HEK293 (cell line): Measurements from ENCODE around the gene PRSS53.
A peak's percentile ranks its signal among the peaks of the same experiment; 100 is the strongest.

Experiments
- AEBP2 ChIP-seq: fragments of 450-650 bp; formaldehyde crosslinking; IDR thresholded peaks from 2 replicates; pipeline ENCODE4 v1.5.1; 2016; ENCODE audit warnings: missing biosample characterization, missing genetic modification characterization, borderline replicate concordance
- GLIS2 ChIP-seq: fragments of 450-650 bp; formaldehyde crosslinking; IDR thresholded peaks from 2 replicates; pipeline ENCODE4 v1.5.1; 2016; ENCODE audit warnings: missing biosample characterization, missing genetic modification characterization
- HIC1 ChIP-seq: fragments of 450-650 bp; formaldehyde crosslinking; IDR thresholded peaks from 2 replicates; pipeline ENCODE4 v1.5.1; 2016; ENCODE audit warnings: missing biosample characterization, missing genetic modification characterization
- KLF10 ChIP-seq: fragments of 450-650 bp; IDR thresholded peaks from 2 replicates; pipeline ENCODE4 v1.5.1; 2018; ENCODE audit warnings: missing biosample characterization, mild to moderate bottlenecking, missing genetic modification characterization
- MYNN ChIP-seq: fragments of 450-650 bp; formaldehyde crosslinking; IDR thresholded peaks from 2 replicates; pipeline ENCODE4 v1.5.1; 2016; ENCODE audit warnings: missing biosample characterization, missing genetic modification characterization, borderline replicate concordance
- SCRT1 ChIP-seq: fragments of 450-650 bp; formaldehyde crosslinking; IDR thresholded peaks from 2 replicates; pipeline ENCODE4 v1.5.1; 2016; ENCODE audit warnings: missing biosample characterization, missing genetic modification characterization, borderline replicate concordance
- ZEB2 ChIP-seq: fragments of 450-650 bp; formaldehyde crosslinking; IDR thresholded peaks from 2 replicates; pipeline ENCODE4 v1.5.1; 2016; ENCODE audit warnings: missing biosample characterization, missing genetic modification characterization
- ZNF114 ChIP-seq: fragments of 450-650 bp; formaldehyde crosslinking; IDR thresholded peaks from 2 replicates; pipeline ENCODE4 v1.5.0; 2017; ENCODE audit warnings: missing biosample characterization, missing genetic modification characterization
- ZNF175 ChIP-seq: fragments of 450-650 bp; formaldehyde crosslinking; IDR thresholded peaks from 2 replicates; pipeline ENCODE4 v1.5.1; 2016; ENCODE audit warnings: missing biosample characterization, missing genetic modification characterization
- ZNF19 ChIP-seq: fragments of 450-650 bp; formaldehyde crosslinking; IDR thresholded peaks from 2 replicates; pipeline ENCODE4; 2016; ENCODE audit warnings: missing biosample characterization, missing genetic modification characterization, low read depth
- ZNF324 ChIP-seq: fragments of 450-650 bp; formaldehyde crosslinking; IDR thresholded peaks from 2 replicates; pipeline ENCODE4 v1.5.1; 2016; ENCODE audit warnings: missing biosample characterization, missing genetic modification characterization
- ZNF366 ChIP-seq: fragments of 450-650 bp; formaldehyde crosslinking; conservative IDR thresholded peaks from 2 replicates; pipeline ENCODE4 v1.5.1; 2016; ENCODE audit warnings: missing biosample characterization, missing genetic modification characterization
- ZNF398 ChIP-seq: fragments of 450-650 bp; formaldehyde crosslinking; IDR thresholded peaks from 2 replicates; pipeline ENCODE4 v1.5.1; 2017; ENCODE audit warnings: missing biosample characterization, missing genetic modification characterization
- ZNF426 ChIP-seq: fragments of 450-650 bp; formaldehyde crosslinking; IDR thresholded peaks from 2 replicates; pipeline ENCODE4 v1.5.1; 2017; ENCODE audit warnings: missing biosample characterization, missing genetic modification characterization, mild to moderate bottlenecking, inconsistent platforms, moderate library complexity
- ZNF473 ChIP-seq: fragments of 450-650 bp; formaldehyde crosslinking; IDR thresholded peaks from 2 replicates; pipeline ENCODE4 v1.5.1; 2017; ENCODE audit warnings: missing biosample characterization, missing genetic modification characterization
- ZNF560 ChIP-seq: fragments of 450-650 bp; formaldehyde crosslinking; IDR thresholded peaks from 2 replicates; pipeline ENCODE4 v1.5.1; 2017; ENCODE audit warnings: missing biosample characterization, missing genetic modification characterization, borderline replicate concordance
- ZNF596 ChIP-seq: fragments of 450-650 bp; IDR thresholded peaks from 2 replicates; pipeline ENCODE4 v1.5.0; 2018; ENCODE audit warnings: missing biosample characterization, mild to moderate bottlenecking, missing genetic modification characterization, moderate library complexity
- ZNF600 ChIP-seq: fragments of 450-650 bp; formaldehyde crosslinking; IDR thresholded peaks from 2 replicates; pipeline ENCODE4 v1.5.1; 2016; ENCODE audit warnings: missing biosample characterization, missing genetic modification characterization
- ZNF670 ChIP-seq: fragments of 450-650 bp; formaldehyde crosslinking; IDR thresholded peaks from 2 replicates; pipeline ENCODE4 v1.5.1; 2016; ENCODE audit warnings: missing biosample characterization, missing genetic modification characterization, low read depth
- ZNF692 ChIP-seq: fragments of 450-650 bp; formaldehyde crosslinking; IDR thresholded peaks from 2 replicates; pipeline ENCODE4 v1.5.1; 2016; ENCODE audit warnings: missing biosample characterization, missing genetic modification characterization
- ZNF747 ChIP-seq: fragments of 450-650 bp; formaldehyde crosslinking; IDR thresholded peaks from 2 replicates; pipeline ENCODE4 v1.5.1; 2016; ENCODE audit warnings: missing biosample characterization, missing genetic modification characterization
- ZNF785 ChIP-seq: fragments of 450-650 bp; formaldehyde crosslinking; IDR thresholded peaks from 2 replicates; pipeline ENCODE4 v1.5.1; 2016; ENCODE audit warnings: missing biosample characterization, missing genetic modification characterization
- ZNF792 ChIP-seq: fragments of 450-650 bp; formaldehyde crosslinking; IDR thresholded peaks from 2 replicates; pipeline ENCODE4 v1.5.1; 2016; ENCODE audit warnings: missing biosample characterization, missing genetic modification characterization
- ZXDB ChIP-seq: fragments of 450-650 bp; formaldehyde crosslinking; IDR thresholded peaks from 2 replicates; pipeline ENCODE4 v1.5.1; 2016; ENCODE audit warnings: missing biosample characterization, missing genetic modification characterization
- TF ChIP-seq, protein P1 (sequence below): fragments of 450-650 bp; formaldehyde crosslinking; IDR thresholded peaks from 2 replicates; pipeline ENCODE4 v1.5.1; 2016; ENCODE audit warnings: missing biosample characterization, missing genetic modification characterization
- TF ChIP-seq, protein P2 (sequence below): fragments of 450-650 bp; formaldehyde crosslinking; IDR thresholded peaks from 2 replicates; pipeline ENCODE4 v1.5.1; 2017; ENCODE audit warnings: missing biosample characterization, missing genetic modification characterization
- TF ChIP-seq, protein P3 (sequence below): fragments of 450-650 bp; formaldehyde crosslinking; IDR thresholded peaks from 2 replicates; pipeline ENCODE4 v1.5.0; 2017; ENCODE audit warnings: missing biosample characterization, missing genetic modification characterization, borderline replicate concordance

Gene PRSS53

DNA sequence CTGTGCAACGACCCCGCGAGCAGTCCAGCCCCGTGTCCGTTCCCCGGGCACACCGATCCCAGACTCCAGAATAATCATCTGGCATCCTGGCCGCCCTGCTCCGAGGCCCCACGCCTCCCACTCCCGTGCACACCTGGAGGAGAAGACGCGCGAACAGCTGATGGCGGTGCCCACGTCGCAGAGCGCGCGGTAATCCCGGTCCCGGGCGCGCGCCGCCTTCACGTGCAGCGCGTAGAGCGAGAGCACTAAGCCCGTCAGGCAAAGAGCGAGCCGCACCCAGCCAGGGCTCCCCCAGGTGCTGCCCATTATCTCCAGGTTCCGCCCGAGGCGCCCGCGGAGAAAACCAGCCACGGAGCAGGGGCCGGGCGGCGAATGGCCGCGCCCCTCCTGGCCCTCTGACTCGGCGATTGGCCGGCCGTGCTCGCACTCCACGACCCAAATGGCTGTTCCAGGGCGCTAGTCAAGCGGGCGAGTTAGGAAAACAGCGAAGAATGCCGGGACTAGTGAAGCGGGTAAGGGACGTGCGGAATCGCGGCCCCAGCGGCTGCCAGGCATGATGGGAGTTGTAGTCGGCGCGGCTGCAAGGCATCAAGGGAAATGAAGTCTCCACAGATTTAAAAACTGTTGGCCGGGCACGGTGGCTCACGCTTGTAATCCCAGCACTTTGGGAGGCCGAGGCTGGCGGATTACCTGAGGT, 5.8 kb upstream of the PRSS53 start, which contains the start of gene VKORC1 (continued):
- TF ChIP-seq ZNF19 (tag by site-specific recombination) (no peak), ZNF747 (no peak), HIC1 (tag by site-specific recombination) (peak; percentile 73), ZNF366 (tag by site-specific recombination) (peak; percentile 38; the same call in 1 of the 2 replicates), ZNF670 (tag by site-specific recombination) (no peak), ZNF175 (tag by site-specific recombination) (no peak), ZEB2 (tag by site-specific recombination) (peak; percentile 96), ZXDB (peak; percentile 97), ZNF324 (tag by site-specific recombination) (peak; percentile 43; the same call in 1 of the 2 replicates), SCRT1 (tag by site-specific recombination) (no peak), AEBP2 (tag by site-specific recombination) (no peak), ZNF792 (tag by site-specific recombination) (no peak), KLF10 (tag by site-specific recombination) (peak; percentile 72), ZNF473 (tag by site-specific recombination) (no peak), MYNN (no peak), ZNF600 (tag by site-specific recombination) (0 out of 2 replicates have a peak, but pooled peaks have one; percentile 53), ZNF692 (tag by site-specific recombination) (no peak), ZNF785 (no peak), ZNF596 (peak; percentile 88), ZNF426 (no peak), ZNF114 (tag by site-specific recombination) (no peak), ZNF560 (no peak), GLIS2 (tag by site-specific recombination) (0 out of 2 replicates have a peak, but pooled peaks have one; percentile 30), ZNF398 (tag by site-specific recombination) (no peak)
- TF ChIP-seq, protein P1, sequence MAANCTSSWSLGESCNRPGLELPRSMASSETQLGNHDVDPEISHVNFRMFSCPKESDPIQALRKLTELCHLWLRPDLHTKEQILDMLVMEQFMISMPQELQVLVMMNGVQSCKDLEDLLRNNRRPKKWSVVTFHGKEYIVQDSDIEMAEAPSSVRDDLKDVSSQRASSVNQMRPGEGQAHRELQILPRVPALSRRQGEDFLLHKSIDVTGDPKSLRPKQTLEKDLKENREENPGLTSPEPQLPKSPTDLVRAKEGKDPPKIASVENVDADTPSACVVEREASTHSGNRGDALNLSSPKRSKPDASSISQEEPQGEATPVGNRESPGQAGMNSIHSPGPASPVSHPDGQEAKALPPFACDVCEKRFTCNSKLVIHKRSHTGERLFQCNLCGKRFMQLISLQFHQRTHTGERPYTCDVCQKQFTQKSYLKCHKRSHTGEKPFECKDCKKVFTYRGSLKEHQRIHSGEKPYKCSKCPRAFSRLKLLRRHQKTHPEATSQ (tag by site-specific recombination) = no peak
- TF ChIP-seq, protein P2, sequence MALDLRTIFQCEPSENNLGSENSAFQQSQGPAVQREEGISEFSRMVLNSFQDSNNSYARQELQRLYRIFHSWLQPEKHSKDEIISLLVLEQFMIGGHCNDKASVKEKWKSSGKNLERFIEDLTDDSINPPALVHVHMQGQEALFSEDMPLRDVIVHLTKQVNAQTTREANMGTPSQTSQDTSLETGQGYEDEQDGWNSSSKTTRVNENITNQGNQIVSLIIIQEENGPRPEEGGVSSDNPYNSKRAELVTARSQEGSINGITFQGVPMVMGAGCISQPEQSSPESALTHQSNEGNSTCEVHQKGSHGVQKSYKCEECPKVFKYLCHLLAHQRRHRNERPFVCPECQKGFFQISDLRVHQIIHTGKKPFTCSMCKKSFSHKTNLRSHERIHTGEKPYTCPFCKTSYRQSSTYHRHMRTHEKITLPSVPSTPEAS (tag by site-specific recombination) = 0 out of 2 replicates have a peak, but pooled peaks have one; percentile 9
- TF ChIP-seq, protein P3, sequence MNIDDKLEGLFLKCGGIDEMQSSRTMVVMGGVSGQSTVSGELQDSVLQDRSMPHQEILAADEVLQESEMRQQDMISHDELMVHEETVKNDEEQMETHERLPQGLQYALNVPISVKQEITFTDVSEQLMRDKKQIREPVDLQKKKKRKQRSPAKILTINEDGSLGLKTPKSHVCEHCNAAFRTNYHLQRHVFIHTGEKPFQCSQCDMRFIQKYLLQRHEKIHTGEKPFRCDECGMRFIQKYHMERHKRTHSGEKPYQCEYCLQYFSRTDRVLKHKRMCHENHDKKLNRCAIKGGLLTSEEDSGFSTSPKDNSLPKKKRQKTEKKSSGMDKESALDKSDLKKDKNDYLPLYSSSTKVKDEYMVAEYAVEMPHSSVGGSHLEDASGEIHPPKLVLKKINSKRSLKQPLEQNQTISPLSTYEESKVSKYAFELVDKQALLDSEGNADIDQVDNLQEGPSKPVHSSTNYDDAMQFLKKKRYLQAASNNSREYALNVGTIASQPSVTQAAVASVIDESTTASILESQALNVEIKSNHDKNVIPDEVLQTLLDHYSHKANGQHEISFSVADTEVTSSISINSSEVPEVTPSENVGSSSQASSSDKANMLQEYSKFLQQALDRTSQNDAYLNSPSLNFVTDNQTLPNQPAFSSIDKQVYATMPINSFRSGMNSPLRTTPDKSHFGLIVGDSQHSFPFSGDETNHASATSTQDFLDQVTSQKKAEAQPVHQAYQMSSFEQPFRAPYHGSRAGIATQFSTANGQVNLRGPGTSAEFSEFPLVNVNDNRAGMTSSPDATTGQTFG (tag by site-specific recombination) = no peak
